Chondrocyte (in vitro differentiated cells): ENCODE results near the gene ANO4. TPM values are rescaled to one million over a fixed set of nuclear protein-coding genes. Genes with fewer than 3 reads are reported as not detected.

Source experiments
- DNase-seq: peaks from one replicate; pipeline ENCODE4 v3.0.0; 2021; ENCODE audit warnings: mixed read lengths, low spot score
- H3K27ac Mint-ChIP-seq: one replicate; pipeline ENCODE4 v1.8.0; 2021; ENCODE audit warnings: mild to moderate bottlenecking, moderate library complexity, mixed read lengths; ENCODE audit not compliant: unreplicated experiment
- H3K27me3 Mint-ChIP-seq: 2 replicates; pipeline ENCODE4 v1.8.0; 2021; ENCODE audit warnings: low read depth, mixed read lengths
- H3K36me3 Mint-ChIP-seq: 2 replicates; pipeline ENCODE4 v1.8.0; 2021; ENCODE audit warnings: low read depth, mixed read lengths
- H3K4me1 Mint-ChIP-seq: 2 replicates; pipeline ENCODE4 v1.8.0; 2021; ENCODE audit warnings: low read depth, mild to moderate bottlenecking, mixed read lengths
- H3K4me3 Mint-ChIP-seq: one replicate; pipeline ENCODE4 v1.8.0; 2021; ENCODE audit warnings: mild to moderate bottlenecking, moderate library complexity, mixed read lengths; ENCODE audit not compliant: unreplicated experiment
- H3K9me3 Mint-ChIP-seq: 2 replicates; pipeline ENCODE4 v1.8.0; 2021; ENCODE audit warnings: low read depth, mixed read lengths
- CTCF ChIP-seq: fragments of 200-600 bp; sonication (generic); IDR thresholded peaks from 2 replicates; pipeline ENCODE4 v1.5.0; 2021; ENCODE audit warnings: antibody characterized with exemption, mild to moderate bottlenecking, moderate library complexity
- total RNA-seq: library from RNA; stranded (reverse); gene quantifications from 3 replicates; pipeline ENCODE4 v1.2.1, GENCODE V29; 2021

The ANO4 gene
- total RNA-seq, 1 donor from 2014 or later: 9.2 TPM

- Mint-ChIP-seq H3K4me3 (no peak overlapping the region), H3K27ac (no peak overlapping the region), H3K36me3 (no peaks in the 10 kb centered on the region), H3K27me3 (no peaks in the 10 kb centered on the region), H3K4me1 (no peaks in the 10 kb centered on the region), H3K9me3 (no peaks in the 10 kb centered on the region)
- no peak for TF ChIP-seq CTCF
- no peak for DNase-seq
Observed at GRCh38 chr12:100904270-100904669, 109.7 kb downstream of the ANO4 start.

- Mint-ChIP-seq H3K4me1 (peaks cover 10% of the 10 kb centered on the region), H3K4me3 (no peak overlapping the region), H3K9me3 (no peaks in the 10 kb centered on the region), H3K27me3 (no peaks in the 10 kb centered on the region), H3K36me3 (no peaks in the 10 kb centered on the region), H3K27ac (no peak overlapping the region)
- no peak for DNase-seq
- no peak for TF ChIP-seq CTCF
Observed at GRCh38 chr12:100908501-100908900, 113.9 kb downstream of the ANO4 start.

GRCh38 chr12:100913872-100914592, 119.5 kb downstream of the ANO4 start:
- no peaks in the 10 kb centered on the region for H3K9me3 Mint-ChIP-seq
- H3K27me3 Mint-ChIP-seq: no peaks in the 10 kb centered on the region
- DNase-seq: no peak
- no peak for TF ChIP-seq CTCF
- H3K4me1 Mint-ChIP-seq: peaks cover 17% of the 10 kb centered on the region
- no peaks in the 10 kb centered on the region for H3K36me3 Mint-ChIP-seq
- H3K27ac Mint-ChIP-seq: no peak overlapping the region
- H3K4me3 Mint-ChIP-seq: no peak overlapping the region

GRCh38 chr12:100919116-100919515, 124.5 kb downstream of the ANO4 start:
- Mint-ChIP-seq H3K27ac (no peak overlapping the region), H3K4me3 (no peak overlapping the region), H3K27me3 (no peaks in the 10 kb centered on the region), H3K4me1 (peaks cover 3% of the 10 kb centered on the region), H3K36me3 (no peaks in the 10 kb centered on the region), H3K9me3 (peaks cover 3% of the 10 kb centered on the region)
- no peak for TF ChIP-seq CTCF
- no peak for DNase-seq

DNA sequence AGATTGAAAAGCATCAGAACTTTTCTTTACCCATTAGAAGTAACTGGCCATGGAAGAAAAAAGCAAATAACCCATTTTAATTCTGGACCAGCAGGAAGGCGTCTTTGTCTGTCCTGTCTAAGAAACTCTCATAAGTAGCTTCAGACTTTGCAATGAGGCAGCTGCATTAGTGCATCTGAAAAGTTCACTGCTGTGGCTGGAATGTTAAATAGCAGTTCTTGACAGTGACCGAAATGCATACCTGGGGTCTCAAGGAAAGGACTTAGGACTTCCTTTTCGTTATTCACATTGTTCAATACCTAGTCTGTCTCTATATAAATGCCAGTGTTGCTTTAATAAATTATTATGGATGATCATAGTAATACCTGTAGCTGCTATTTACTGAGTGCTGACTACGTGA, 125.9 kb downstream of the ANO4 start:
- no peak for TF ChIP-seq CTCF
- DNase-seq: no peak
- Mint-ChIP-seq H3K27me3 (no peaks in the 10 kb centered on the region), H3K4me3 (no peak overlapping the region), H3K4me1 (peaks cover 3% of the 10 kb centered on the region), H3K9me3 (peaks cover 3% of the 10 kb centered on the region), H3K36me3 (no peaks in the 10 kb centered on the region), H3K27ac (no peak overlapping the region)
